SJSA1 (cell line): Measurements from ENCODE around the gene TNFSF15. TPM values are rescaled to one million over a fixed set of nuclear protein-coding genes. Genes with fewer than 3 reads are reported as not detected.
"Not testable (repeated sequence)": the region's sequence is repeated elsewhere in the genome, so short reads cannot be mapped to it uniquely, and the experiment has no call there.

Experiments used
- DNase-seq, 2 experiments: peaks; one replicate each; pipeline ENCODE4 v3.0.0-alpha.2; 2015 to 2020; ENCODE audit warnings: low spot score in 2 of 2, low read depth in 1 of 2
- H3K27ac ChIP-seq: fragments of 250-450 bp; sonication (Bioruptor Pico); 2 replicates; pipeline ENCODE4 v1.5.1; 2020; ENCODE audit warnings: mild to moderate bottlenecking, moderate library complexity
- H3K27me3 ChIP-seq: fragments of 250-450 bp; sonication (Bioruptor Pico); replicated peaks from 2 replicates; pipeline ENCODE4 v1.5.1; 2020; ENCODE audit warnings: mild to moderate bottlenecking, moderate library complexity
- H3K36me3 ChIP-seq: fragments of 250-450 bp; sonication (Bioruptor Pico); 2 replicates; pipeline ENCODE4 v1.5.1; 2020; ENCODE audit warnings: mild to moderate bottlenecking
- H3K4me1 ChIP-seq: fragments of 250-450 bp; sonication (Bioruptor Pico); replicated peaks from 2 replicates; pipeline ENCODE4 v1.6.1; 2021; ENCODE audit warnings: mild to moderate bottlenecking
- H3K4me3 ChIP-seq: fragments of 250-450 bp; sonication (Bioruptor Pico); 2 replicates; pipeline ENCODE4 v1.5.1; 2020; ENCODE audit warnings: mild to moderate bottlenecking
- H3K9me3 ChIP-seq: fragments of 250-450 bp; sonication (Bioruptor Pico); replicated peaks from 2 replicates; pipeline ENCODE4 v1.5.1; 2020; ENCODE audit warnings: mild to moderate bottlenecking
- total RNA-seq: library from RNA; depleted of rRNA; stranded (reverse); fragments of >200 nt; shearing (Covaris generic); gene quantifications from 2 replicates; pipeline ENCODE4 v1.2.3, GENCODE V29; 2014; rRNA removed

The TNFSF15 gene
- total RNA-seq, 1 experiment from 2014 or later: not detected

GRCh38 chr9:114745108-114745848, 60.6 kb downstream of the TNFSF15 start:
- no peak for DNase-seq
- peaks cover 10% of the 10 kb centered on the region; the same call in 1 of the 2 replicates for H3K4me1 ChIP-seq
- no peak overlapping the region for H3K27ac ChIP-seq
- no peak overlapping the region for H3K4me3 ChIP-seq
- no peaks in the 10 kb centered on the region for H3K9me3 ChIP-seq
- no peaks in the 10 kb centered on the region for H3K36me3 ChIP-seq
- no peaks in the 10 kb centered on the region for H3K27me3 ChIP-seq

DNA sequence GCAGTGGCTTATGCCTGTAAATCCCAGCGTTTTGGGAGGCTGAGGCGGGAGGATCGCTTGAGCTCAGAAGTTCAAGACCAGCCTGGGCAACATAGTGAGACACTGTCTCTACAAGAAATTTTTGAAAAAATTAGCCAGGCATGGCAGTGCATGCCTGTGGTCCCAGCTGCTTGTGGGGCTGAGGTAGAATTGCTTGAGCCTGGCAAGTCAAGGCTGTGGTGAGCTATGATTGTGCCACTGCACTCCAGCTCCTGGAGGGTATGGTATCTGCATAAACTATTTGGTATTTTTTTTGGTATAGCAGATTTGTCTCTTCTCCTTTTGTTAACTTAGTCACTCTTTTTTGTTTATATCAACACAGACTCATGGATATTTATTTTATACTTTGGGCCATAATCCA, 62.4 kb downstream of the TNFSF15 start:
- no peak for DNase-seq
- Histone ChIP-seq H3K4me1 (peaks cover 10% of the 10 kb centered on the region; the same call in 1 of the 2 replicates), H3K4me3 (no peak overlapping the region), H3K27me3 (no peaks in the 10 kb centered on the region), H3K9me3 (no peaks in the 10 kb centered on the region), H3K36me3 (no peaks in the 10 kb centered on the region), H3K27ac (no peak overlapping the region)

DNA sequence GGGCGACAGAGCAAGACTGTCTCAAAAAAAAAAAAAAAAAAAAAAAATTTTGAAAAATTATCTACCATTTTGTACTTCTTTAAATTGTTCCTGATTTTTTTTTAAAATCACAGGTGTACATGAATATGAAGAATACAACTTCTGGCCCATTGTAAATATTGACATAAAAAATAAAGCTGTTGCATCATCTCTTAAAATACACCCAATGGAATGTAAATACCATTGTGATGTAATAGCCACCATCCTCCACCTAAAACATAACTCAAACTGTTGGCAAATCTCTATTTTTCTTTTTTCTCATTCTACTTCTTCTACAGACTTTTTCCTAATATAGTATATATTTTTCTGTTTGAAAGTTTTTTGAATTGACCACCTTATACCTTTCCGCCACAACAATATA, 62.9 kb downstream of the TNFSF15 start:
- H3K4me3 ChIP-seq: no peak overlapping the region
- H3K27ac ChIP-seq: no peak overlapping the region
- no peaks in the 10 kb centered on the region for H3K36me3 ChIP-seq
- DNase-seq: no peak
- no peaks in the 10 kb centered on the region for H3K9me3 ChIP-seq
- H3K4me1 ChIP-seq: peaks cover 10% of the 10 kb centered on the region; the same call in 1 of the 2 replicates
- H3K27me3 ChIP-seq: no peaks in the 10 kb centered on the region

DNA sequence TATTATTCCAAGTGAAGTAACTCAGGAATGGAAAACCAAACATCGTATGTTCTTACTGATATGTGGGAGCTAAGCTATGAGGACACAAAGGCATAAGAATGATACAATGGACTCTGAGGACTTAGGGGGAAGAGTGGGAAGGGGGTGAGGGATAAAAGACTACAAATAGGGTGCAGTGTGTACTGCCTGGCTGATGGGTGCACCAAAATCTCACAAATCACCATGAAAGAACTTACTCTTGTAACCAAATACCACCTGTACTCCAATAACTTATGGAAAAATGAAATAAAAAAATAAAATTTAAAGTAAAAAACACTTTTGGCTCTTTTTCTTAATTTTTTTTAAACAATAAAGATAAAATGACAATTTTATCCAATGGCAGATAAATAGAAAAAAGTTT, 64.3 kb downstream of the TNFSF15 start:
- not testable (repeated sequence) for H3K4me1 ChIP-seq, H3K36me3 ChIP-seq, H3K4me3 ChIP-seq, H3K9me3 ChIP-seq, H3K27ac ChIP-seq, DNase-seq, H3K27me3 ChIP-seq

DNA sequence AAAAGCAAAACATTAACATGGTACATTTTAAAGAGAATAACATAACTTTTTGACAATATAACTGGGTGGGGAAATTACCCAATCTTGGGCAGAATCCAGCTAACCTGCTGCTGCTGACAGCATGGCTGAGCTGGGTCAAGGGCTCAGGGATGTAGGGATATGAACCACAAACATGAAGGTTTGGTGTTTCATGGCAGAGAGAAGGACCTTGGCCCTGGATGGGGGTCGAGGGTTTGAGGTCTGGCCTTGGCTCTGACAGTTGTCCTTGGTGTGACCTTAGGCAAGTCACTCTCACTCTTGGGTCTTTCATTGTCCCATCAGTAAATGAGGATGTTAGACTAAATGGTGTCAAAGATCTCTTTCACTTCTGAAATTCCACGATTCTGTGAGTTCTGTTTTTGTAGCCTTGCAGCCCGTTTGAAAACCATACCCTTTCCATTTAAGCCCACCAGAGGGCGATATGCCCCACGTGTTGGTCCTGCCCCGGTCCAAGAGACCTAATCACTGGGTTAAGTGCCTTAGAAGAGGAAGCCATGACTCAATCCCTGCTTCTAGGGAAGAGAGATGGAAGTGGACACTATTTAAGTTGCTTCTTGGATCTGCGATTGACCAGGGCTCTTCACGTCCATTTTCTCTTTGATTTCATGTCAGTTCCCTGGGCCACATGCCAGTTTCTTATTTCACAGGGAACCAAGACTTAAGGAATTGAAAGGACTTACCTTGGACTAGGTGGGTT, 67.1 kb downstream of the TNFSF15 start:
- Histone ChIP-seq H3K4me3 (no peak overlapping the region), H3K9me3 (no peaks in the 10 kb centered on the region), H3K4me1 (peaks cover 8% of the 10 kb centered on the region; the same call in 1 of the 2 replicates), H3K27me3 (no peaks in the 10 kb centered on the region), H3K27ac (no peak overlapping the region), H3K36me3 (no peaks in the 10 kb centered on the region)
- DNase-seq: peak; percentile 50 to 63

DNA sequence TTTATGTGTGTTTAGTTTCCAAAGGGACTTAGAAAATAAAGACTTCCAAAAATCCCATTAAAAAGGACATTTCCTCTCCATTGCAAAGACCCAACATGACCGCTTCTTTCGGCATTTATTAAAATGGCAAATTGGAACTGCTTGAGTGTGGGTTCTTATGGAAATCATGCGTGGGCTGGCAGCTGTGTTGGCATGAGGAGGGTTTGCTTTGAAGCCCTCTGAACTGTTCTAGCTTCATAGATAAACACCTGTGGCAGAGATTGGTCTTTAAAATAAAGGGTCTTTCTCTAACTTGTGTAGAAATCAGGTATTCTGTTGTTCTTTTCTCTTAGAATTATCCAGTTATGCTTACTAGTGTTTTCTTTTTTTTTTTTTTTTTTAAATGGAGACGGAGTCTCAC, 68.0 kb downstream of the TNFSF15 start:
- H3K27me3 ChIP-seq: no peaks in the 10 kb centered on the region
- H3K9me3 ChIP-seq: no peaks in the 10 kb centered on the region
- H3K4me1 ChIP-seq: peaks cover 12% of the 10 kb centered on the region; the same call in 1 of the 2 replicates
- no peak for DNase-seq
- no peaks in the 10 kb centered on the region for H3K36me3 ChIP-seq
- no peak overlapping the region for H3K4me3 ChIP-seq
- no peak overlapping the region for H3K27ac ChIP-seq

DNA sequence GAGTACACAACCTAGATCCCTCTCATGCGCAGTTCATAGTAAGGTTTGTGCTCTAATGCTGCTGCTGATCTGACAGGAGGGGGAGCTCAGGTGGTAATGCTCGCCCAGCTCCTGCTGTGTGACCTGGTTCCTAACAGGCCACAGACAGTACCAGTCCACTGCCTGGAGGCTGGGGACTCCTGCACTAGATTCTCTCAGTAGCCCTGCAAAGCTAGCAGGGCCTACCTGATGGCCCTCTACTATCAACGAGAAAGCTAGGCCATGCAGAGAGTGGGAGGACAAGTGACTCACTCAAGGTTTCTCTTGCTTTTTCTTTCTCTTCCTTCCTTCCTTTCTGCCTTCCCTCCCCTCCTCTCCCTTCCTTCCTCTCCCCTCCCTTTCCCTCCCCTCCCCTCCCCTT, 68.7 kb downstream of the TNFSF15 start:
- Histone ChIP-seq H3K27me3 (no peaks in the 10 kb centered on the region), H3K4me1 (peaks cover 12% of the 10 kb centered on the region; the same call in 1 of the 2 replicates), H3K27ac (no peak overlapping the region), H3K4me3 (no peak overlapping the region), H3K36me3 (no peaks in the 10 kb centered on the region), H3K9me3 (no peaks in the 10 kb centered on the region)
- no peak for DNase-seq

GRCh38 chr9:114735704-114736103, 70.1 kb downstream of the TNFSF15 start:
- Histone ChIP-seq H3K4me1 (peaks cover 12% of the 10 kb centered on the region; the same call in 1 of the 2 replicates), H3K27me3 (no peaks in the 10 kb centered on the region), H3K27ac (no peak overlapping the region), H3K36me3 (no peaks in the 10 kb centered on the region), H3K4me3 (no peak overlapping the region), H3K9me3 (no peaks in the 10 kb centered on the region)
- DNase-seq: no peak

DNA sequence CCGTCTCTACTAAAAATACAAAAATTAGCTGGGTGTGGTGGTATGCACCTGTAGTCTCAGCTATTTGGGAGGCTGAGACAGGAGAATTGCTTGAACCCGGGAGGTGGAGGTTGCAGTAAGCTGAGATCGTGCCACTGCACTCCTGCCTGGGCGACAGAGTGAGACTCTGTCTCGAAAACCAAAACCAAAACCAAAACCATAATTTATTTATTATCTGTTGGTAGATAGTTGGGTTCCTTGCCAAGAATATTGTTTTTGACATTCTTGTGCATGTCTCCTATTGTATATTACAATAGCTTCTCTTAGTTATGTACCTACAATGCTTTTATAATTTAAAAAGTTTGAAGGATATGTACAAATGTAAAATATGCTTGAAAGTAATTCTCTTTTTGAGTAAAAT, 70.7 kb downstream of the TNFSF15 start:
- DNase-seq, H3K27me3 ChIP-seq, H3K27ac ChIP-seq, H3K4me3 ChIP-seq, H3K36me3 ChIP-seq, H3K9me3 ChIP-seq: not testable (repeated sequence)
- peaks cover 12% of the 10 kb centered on the region; the same call in 1 of the 2 replicates for H3K4me1 ChIP-seq

Other genes starting within 250 kb of the TNFSF15 start
- 212 and 267 TPM in 2 replicates for gene ATP6V1G1, start 218.3 kb downstream of the TNFSF15 start, total RNA-seq
- 3.6 and 4.4 TPM in 2 replicates for gene TMEM268, start 194.7 kb downstream of the TNFSF15 start, total RNA-seq
- not detected in 2 replicates for gene TEX53, start 148.2 kb downstream of the TNFSF15 start, total RNA-seq
- not detected in 2 replicates for gene TEX48, start 123.8 kb downstream of the TNFSF15 start, total RNA-seq
- not detected in 2 replicates for gene TNFSF8, start 124.6 kb upstream of the TNFSF15 start, total RNA-seq